ENCODE data around the gene JKAMP. TPM values are rescaled to one million over a fixed set of nuclear protein-coding genes. Genes with fewer than 3 reads are reported as not detected.

The JKAMP gene
- total RNA-seq, 1 donor from 2014 or later: 182 TPM

DNA sequence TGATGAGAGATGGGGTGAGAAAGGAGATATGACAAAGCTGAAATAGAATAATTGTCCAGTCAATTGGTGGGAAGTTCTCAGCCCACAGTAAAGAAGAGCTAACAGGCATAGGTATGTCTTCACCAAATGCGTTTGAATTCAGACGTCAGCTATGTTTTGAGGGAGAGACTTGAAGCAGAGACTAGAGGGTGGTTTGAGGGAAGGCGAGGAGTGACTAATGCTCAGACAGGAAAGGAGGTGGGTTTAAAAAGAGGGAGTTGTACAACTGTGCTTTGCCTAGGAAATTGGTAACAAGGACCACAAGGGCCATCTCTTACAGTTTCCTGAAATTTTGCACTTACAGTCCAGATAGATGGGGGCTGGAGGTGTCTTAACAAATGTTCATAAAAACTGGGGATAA, 6.4 kb downstream of the JKAMP start:
- Mint-ChIP-seq H3K4me3 (no peak overlapping the region), H3K27me3 (ENCODE audit: insufficient read depth, low read depth) (no peaks in the 10 kb centered on the region), H3K4me1 (peaks cover 3% of the 10 kb centered on the region), H3K9me3 (no peaks in the 10 kb centered on the region), H3K27ac (no peak overlapping the region), H3K36me3 (peaks cover 47% of the 10 kb centered on the region)
- peaks cover 53% of the 10 kb centered on the region for H3K36me3 ChIP-seq
- peaks cover 3% of the 10 kb centered on the region for H3F3A ChIP-seq (ENCODE audit: low read depth)
- H4K20me1 ChIP-seq (ENCODE audit: low read depth): peaks cover 28% of the 10 kb centered on the region
- H3K9me3 ChIP-seq (ENCODE audit: low read depth): no peaks in the 10 kb centered on the region
- H3K9ac ChIP-seq: no peak overlapping the region
- no peaks in the 10 kb centered on the region for H3K27me3 ChIP-seq
- H2AFZ ChIP-seq (replicated peaks): no peak overlapping the region
- no peak overlapping the region for H3K4me2 ChIP-seq
- H3K4me1 ChIP-seq: peaks cover 3% of the 10 kb centered on the region
- H3K4me3 ChIP-seq: no peak overlapping the region
- peaks cover 43% of the 10 kb centered on the region for H3K79me2 ChIP-seq (ENCODE audit: low read depth)
- DNase-seq (ENCODE audit: low spot score): no peak
- no peak for TF ChIP-seq EZH2 (IDR thresholded peaks at IDR 0.05)
- TF ChIP-seq, protein P1, sequence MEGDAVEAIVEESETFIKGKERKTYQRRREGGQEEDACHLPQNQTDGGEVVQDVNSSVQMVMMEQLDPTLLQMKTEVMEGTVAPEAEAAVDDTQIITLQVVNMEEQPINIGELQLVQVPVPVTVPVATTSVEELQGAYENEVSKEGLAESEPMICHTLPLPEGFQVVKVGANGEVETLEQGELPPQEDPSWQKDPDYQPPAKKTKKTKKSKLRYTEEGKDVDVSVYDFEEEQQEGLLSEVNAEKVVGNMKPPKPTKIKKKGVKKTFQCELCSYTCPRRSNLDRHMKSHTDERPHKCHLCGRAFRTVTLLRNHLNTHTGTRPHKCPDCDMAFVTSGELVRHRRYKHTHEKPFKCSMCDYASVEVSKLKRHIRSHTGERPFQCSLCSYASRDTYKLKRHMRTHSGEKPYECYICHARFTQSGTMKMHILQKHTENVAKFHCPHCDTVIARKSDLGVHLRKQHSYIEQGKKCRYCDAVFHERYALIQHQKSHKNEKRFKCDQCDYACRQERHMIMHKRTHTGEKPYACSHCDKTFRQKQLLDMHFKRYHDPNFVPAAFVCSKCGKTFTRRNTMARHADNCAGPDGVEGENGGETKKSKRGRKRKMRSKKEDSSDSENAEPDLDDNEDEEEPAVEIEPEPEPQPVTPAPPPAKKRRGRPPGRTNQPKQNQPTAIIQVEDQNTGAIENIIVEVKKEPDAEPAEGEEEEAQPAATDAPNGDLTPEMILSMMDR (IDR thresholded peaks at IDR 0.05): no peak
- no peak for TF ChIP-seq EZH2phosphoT487 (IDR thresholded peaks at IDR 0.05)
- no peak overlapping the region for H3K27ac ChIP-seq

DNA sequence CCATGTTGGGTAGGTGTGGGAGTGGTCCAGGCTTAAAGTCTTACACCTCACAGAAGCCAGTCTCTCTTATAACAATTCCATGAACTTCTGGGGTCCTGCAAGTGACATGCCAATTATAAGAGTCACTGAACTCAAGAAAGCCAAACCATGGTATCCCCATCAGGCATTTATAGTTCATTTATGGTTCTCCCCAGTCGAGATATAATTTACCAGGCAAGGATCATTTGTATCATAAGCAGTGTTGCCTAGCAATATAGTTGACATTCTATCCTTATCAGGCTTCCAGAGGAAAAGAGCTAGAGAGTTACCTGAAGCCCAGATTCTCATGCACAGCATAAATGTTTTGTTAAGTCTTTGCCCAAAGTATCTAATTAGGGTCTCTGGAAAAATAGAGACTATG, 8.1 kb downstream of the JKAMP start:
- Histone ChIP-seq H3K9ac (no peak overlapping the region), H2AFZ (replicated peaks) (no peak overlapping the region), H3K27ac (no peak overlapping the region), H3K36me3 (peaks cover 52% of the 10 kb centered on the region), H3F3A (ENCODE audit: low read depth) (peaks cover 3% of the 10 kb centered on the region), H3K9me3 (ENCODE audit: low read depth) (no peaks in the 10 kb centered on the region), H3K4me3 (no peak overlapping the region), H3K79me2 (ENCODE audit: low read depth) (peaks cover 27% of the 10 kb centered on the region), H3K4me2 (no peak overlapping the region), H4K20me1 (ENCODE audit: low read depth) (peaks cover 24% of the 10 kb centered on the region), H3K4me1 (no peaks in the 10 kb centered on the region), H3K27me3 (no peaks in the 10 kb centered on the region)
- Mint-ChIP-seq H3K27me3 (ENCODE audit: insufficient read depth, low read depth) (no peaks in the 10 kb centered on the region), H3K36me3 (peaks cover 47% of the 10 kb centered on the region), H3K9me3 (no peaks in the 10 kb centered on the region), H3K4me3 (no peak overlapping the region), H3K4me1 (no peaks in the 10 kb centered on the region), H3K27ac (no peak overlapping the region)
- no peak for TF ChIP-seq EZH2 (IDR thresholded peaks at IDR 0.05)
- TF ChIP-seq EZH2phosphoT487 (IDR thresholded peaks at IDR 0.05): no peak
- TF ChIP-seq, protein P1 (IDR thresholded peaks at IDR 0.05): no peak
- DNase-seq (ENCODE audit: low spot score): no peak

DNA sequence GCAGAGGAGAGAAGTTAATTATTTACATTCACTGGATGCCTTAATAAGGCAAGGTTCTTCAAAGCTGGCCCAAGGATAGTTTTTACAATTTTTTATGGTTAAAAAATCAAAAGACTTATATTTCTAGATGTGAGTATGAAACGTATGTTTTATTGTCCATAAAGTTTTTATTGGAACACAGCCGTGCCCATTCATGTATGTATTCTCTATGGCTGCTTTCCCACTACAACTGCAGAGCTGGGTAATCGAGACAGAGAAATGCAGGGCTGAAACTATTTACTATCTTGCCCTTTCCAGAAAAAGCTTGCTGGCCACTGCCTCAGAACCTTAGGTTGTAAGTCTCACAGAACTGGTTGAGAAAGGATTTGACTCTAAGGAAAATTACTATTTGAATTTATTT, 16.4 kb downstream of the JKAMP start:
- no peak overlapping the region for H3K27ac ChIP-seq
- peaks cover 23% of the 10 kb centered on the region for H3K36me3 ChIP-seq

More for the DNA sequence above, 16.4 kb downstream of the JKAMP start:
- Histone ChIP-seq H4K20me1 (ENCODE audit: low read depth) (peaks cover 3% of the 10 kb centered on the region), H3K4me3 (no peak overlapping the region), H3F3A (ENCODE audit: low read depth) (no peaks in the 10 kb centered on the region), H2AFZ (replicated peaks) (no peak overlapping the region), H3K4me1 (no peaks in the 10 kb centered on the region), H3K79me2 (ENCODE audit: low read depth) (no peaks in the 10 kb centered on the region), H3K9ac (no peak overlapping the region), H3K4me2 (no peak overlapping the region), H3K9me3 (ENCODE audit: low read depth) (no peaks in the 10 kb centered on the region), H3K27me3 (no peaks in the 10 kb centered on the region)
- Mint-ChIP-seq H3K9me3 (no peaks in the 10 kb centered on the region), H3K27ac (no peak overlapping the region), H3K27me3 (ENCODE audit: insufficient read depth, low read depth) (no peaks in the 10 kb centered on the region), H3K4me3 (no peak overlapping the region), H3K36me3 (peaks cover 3% of the 10 kb centered on the region), H3K4me1 (no peaks in the 10 kb centered on the region)
- no peak for DNase-seq (ENCODE audit: low spot score)
- TF ChIP-seq EZH2phosphoT487 (IDR thresholded peaks at IDR 0.05) (no peak), EZH2 (IDR thresholded peaks at IDR 0.05) (no peak)
- TF ChIP-seq, protein P1 (IDR thresholded peaks at IDR 0.05): no peak

All from neural progenitor cell (in vitro differentiated cells).